ENCODE results near the gene NAXE. TPM values are rescaled to one million over a fixed set of nuclear protein-coding genes. Genes with fewer than 3 reads are reported as not detected.
A peak's percentile ranks its signal among the peaks of the same experiment; 100 is the strongest.
"Not testable (repeated sequence)": the region's sequence is repeated elsewhere in the genome, so short reads cannot be mapped to it uniquely, and the experiment has no call there.

The NAXE gene
- total RNA-seq, 1 experiment from 2014 or later, result 212 TPM

DNA sequence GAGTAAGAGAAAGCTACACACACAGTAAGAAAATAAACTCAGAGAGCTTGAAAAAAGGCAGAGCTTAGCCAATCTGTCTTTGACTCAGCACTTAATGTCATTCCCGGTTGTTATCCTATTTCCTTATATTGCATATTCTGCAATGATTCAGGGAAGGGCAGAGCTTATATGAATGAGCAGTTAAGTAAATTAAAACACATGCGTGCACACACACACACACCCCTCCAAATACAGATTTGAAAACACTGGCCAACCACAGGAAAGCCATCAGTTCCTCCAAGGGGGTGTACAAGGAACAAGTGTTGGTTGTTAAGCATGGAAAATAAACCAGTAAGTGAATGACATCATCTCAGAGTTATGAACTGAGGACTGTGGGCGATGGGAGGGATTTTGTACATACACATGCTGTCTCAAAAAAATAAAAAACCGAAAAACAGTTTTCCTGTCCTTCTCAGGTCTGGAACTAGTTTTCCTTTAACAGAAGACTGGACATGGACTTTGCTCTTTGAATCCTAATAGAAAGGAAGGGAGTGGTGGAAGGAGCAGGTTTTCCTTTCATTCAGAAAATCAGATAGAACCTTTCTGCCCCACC is 20.2 kb upstream of the NAXE start:
- peak; percentile 78 for DNase-seq (ENCODE audit: low spot score)

DNA sequence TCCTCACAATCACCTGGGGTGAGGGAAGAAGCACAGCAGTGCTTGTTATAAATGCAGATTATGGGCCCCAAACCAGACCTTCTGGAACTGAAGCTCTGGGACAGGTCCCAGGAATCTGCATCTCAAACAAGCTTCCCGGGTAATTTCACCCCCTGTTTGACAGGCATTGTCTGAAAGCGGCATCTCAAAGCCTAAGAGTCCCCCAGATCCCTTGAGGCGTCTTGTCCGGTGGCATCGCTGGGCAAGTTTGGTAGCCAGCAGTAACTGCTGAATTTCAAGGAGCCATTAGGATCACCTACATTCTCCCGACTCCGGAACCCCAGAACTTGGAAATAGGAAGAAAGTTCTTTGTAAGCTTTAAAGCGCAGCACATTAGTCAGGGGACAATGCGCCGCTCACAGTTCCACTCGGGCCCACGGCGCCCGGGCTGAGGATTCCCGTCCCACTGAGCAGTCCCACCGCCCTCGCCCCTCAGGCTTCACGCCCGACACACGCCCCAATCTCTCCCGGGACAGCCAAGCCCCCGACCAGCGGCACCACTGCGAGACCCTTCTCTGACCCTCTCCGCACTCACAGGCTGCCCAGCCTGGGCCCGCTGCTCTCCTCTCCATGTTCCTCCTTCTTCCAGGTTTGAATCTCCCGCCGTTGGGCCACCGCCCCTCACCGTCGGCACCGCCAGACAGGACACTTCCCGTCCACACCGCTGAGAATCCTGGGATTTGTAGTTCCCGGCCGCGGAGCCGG is 19.5 kb upstream of the NAXE start, which contains the start of gene IQGAP3:
IQGAP3 (minus strand) TSS at position 647 of the 744 bp plus-strand sequence; CDS start at position 611, 36 bp downstream.
- peak; percentile 74 for DNase-seq (ENCODE audit: low spot score)

DNA sequence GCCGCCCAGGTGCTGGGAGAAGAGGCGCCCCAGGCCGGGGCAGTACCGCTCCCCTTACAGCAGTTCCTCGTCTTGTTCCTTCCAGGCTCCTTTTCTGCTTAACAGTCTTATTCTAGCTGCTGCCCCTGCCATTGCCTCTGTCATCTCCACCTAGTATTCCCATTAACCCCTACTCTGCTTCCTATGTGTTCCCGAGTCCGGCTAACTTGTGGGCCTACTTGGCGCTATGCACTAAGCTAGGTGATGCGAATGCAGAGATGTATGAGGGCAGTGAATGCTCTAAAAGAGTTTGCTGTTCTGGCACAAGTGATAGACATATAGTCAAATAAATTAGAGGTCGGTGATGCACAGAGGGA is 18.9 kb upstream of the NAXE start:
- no peak for DNase-seq (ENCODE audit: low spot score)

DNA sequence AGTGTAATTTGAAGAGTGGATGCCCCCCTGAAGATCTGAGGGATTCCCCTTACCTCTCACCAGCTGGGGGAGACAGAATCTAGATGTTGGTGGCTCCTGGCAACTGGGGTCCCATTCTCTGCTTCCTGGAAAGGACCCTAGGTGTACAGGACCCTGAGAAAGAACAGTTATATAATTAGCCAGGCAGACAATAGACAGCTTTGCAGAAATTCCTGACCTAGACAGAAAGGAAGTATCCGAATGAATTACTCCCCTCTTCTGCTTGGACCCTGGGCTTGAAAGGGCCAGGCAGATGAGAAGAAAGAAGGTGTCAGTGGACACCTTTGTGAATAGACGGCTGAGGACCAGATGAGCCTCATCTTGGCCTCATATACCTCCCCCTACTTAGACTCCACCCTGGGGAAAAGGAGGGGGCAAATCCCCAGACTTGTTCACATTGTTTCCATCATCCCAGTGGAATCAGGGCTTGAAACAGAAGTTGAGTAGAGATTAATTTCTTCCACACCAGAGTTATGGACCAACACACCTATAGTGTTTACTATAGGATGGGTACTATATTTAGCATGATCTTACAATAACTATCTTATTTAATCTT is 17.4 kb upstream of the NAXE start:
- no peak for DNase-seq (ENCODE audit: low spot score)

DNA sequence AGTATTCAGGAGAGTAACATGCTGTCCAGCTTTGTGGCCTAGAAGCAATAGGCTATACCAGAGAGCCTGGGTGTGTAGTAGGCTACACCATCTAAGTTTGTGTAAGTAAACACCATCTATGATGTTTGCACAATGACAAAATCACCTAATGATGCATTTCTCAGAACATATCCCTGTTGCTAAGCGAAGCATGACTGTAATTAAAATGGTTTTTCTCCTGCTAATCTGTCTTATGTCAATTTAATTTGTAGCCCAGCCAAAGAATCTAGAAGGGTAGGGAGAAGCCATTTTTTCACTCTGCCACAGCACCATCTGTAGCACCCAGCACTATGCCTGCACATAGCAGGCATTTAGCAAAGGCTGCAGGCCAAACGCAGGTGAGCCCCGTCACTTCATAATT is 14.0 kb upstream of the NAXE start:
- DNase-seq (ENCODE audit: low spot score), result no peak

DNA sequence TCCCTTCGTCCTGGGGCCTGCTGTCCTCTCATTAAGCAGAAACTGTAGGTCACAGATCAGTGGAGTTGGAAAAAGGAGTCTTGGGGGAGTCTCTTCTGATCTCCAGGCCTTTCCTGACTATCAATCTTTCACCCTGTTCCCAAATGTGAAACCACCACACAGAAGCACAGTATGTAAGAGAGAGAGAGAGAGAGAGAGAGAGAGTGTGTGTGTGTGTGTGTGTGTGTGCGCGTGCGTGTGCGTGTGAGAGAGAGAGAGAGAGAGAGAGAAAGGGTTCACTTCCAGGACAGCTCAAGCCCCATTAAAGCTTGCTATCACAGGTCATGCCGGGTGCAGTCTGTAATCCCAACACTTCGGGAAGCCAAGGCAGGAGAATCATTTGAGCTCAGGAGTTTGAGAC is 13.5 kb upstream of the NAXE start:
- DNase-seq (ENCODE audit: low spot score), result no peak

DNA sequence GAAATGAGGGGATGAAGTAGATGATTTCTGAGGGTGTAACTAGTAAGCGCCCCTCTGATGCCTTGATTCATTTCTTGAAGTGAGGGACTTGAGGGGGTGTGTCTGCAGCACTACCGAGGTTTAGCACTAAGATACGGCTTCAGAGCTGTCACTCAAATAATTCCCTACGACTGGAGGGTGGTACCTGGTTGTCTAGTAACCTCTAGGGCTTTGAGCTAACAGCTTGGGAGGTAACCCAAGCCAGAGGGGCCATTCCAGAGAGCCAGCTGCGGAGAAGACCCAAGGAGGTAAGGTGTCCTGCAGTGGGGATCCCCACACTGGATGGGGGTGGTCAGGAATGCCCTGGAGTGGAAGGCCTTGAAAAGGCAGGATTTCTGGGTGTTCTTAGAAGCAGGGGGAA is 12.1 kb upstream of the NAXE start, which contains the start of gene TTC24:
TTC24 (plus strand) TSS at position 252 of the 400 bp plus-strand sequence. CDS start 1,642 bp downstream, outside the sequence.
- DNase-seq (ENCODE audit: low spot score), result no peak

DNA sequence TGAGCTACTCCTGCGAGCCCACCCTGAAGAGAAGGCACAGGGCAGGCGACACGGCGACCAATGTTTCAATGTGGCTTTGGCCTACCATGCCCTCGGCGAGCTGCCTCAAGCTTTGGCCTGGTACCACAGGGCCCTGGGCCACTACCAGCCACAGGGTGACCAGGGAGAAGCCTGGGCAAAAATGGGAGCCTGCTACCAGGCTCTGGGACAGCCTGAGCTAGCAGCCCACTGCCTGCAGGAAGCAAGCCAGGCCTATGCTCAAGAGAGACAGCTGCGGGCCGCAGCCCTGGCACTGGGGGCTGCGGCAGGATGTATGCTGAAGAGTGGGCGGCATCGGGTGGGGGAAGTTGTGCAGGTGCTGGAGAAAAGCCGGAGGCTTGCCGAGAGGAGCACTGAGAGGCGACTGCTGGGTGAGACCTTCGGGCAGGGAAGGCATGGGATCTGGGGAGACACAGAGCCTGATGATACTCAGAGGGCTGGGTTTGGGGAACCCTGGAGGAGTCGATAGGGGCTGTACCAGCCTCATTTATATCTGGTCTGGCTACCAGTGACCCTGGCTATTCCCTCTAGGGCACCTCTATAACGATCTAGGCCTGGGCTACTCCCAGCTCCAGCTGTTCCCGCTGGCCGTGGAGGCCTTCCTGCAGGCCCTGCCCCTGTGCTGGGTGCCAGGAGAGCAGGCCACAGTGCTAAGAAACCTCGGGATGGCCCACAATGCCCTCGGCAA is 9.8 kb upstream of the NAXE start:
- no peak for DNase-seq (ENCODE audit: low spot score)

DNA sequence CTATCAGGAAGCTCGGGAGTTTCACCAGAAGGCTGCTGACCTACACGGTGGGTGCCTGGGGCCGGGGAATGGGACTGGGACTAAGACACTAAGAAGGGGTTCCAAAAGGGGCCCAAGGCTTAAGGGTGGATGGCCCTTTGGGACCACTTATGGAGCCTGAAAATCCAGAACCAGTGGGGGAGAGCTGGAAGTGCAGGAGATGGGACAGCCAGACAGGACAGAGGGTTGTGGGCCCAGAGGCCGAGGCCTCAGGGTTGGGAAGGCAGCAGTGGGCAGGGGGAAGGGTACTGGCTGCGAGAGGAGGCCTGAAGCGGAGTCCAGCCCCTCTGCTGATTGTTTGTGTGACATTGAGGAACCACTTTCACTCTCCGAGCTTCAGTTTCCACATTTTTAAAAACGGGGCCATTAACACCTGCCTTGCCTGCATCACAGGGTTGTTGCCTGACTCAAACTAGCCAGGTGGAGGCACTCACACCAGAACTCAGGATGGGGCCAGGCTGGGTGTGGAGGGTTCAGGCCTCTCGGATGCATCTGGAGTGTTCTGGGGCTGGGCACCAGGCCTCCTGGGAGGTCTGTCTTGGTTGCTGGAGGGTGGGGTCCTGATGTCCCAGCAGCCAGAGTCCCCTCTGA is 9.1 kb upstream of the NAXE start:
- DNase-seq (ENCODE audit: low spot score), result no peak

DNA sequence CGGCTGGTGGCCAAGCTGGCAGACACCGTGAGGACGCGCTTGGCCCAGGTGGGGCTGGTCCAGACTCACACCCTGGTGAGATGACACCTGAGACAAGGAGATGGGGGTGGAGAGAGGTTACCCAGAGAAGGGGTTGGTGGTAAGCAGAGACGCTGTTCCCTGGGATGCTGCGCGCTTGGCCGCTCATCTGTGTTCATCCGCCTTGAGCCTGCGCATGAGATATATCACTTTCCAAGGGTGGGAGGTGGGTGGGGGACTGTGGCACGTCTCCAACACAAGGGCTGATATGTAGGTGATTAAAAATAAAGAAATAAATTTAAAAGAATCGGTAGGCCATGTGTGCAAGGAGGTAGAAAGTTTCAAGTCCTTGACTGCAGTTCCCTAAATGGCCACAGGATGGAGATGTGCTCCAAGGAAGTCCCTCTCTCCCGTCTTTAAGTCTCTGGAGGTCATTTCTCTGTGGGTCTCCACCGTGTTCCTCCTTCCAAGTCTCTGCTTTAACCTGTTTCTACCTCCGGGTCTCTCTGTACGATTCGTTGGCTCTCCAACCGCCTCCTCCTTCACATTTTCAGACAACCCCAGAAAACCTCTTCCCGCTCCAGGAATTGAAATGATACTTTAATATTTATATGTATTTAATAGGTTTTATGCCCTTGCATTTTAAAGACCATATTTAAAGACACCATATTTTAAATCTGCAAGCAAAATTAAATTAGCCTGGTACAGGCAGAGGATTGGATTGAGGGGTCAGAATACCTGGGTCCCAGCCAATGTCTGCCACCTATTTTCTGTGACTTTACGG is 7.6 kb upstream of the NAXE start:
- peak; percentile 74 for DNase-seq (ENCODE audit: low spot score)

DNA sequence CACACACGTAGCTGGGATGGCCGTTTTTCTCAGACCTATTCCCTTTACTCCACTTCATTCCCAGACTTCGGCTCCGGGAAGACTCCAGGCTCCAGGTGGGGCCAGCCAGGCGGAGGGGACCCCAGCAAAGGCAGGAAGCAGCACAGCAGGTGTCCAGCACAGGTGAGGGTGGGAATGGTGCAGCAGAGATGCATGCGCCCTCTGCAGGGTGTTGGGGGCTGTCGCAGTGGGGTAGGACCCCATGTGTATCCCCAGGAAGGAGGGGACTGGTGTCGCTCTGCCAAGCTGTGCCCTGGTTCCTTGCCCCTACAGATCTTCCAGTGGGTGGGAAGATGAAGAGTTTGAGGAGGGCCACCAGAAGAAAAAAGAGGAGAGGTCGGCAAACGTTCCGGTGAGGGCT is 6.8 kb upstream of the NAXE start:
- DNase-seq (ENCODE audit: low spot score), result no peak

DNA sequence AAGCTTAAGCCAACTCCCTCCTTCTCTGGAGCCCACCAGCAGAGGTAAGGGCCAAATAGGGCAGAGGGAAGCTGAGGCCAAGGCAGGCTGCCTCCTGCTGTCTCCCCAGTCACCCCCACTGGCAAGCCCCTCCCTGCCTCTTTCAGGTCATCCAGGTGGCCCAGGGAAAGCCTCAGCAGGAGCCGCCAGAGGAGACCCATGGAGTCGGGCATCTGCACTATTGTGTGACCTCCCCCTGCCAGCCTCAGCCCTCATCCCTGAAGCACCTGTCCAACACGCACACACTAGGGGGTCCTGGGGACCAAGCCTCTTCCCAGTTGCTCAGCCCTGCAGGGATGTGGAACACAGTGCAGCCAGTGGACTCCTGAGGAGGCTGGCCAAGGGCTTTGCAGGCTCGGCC is 5.3 kb upstream of the NAXE start:
- DNase-seq (ENCODE audit: low spot score), result no peak

DNA sequence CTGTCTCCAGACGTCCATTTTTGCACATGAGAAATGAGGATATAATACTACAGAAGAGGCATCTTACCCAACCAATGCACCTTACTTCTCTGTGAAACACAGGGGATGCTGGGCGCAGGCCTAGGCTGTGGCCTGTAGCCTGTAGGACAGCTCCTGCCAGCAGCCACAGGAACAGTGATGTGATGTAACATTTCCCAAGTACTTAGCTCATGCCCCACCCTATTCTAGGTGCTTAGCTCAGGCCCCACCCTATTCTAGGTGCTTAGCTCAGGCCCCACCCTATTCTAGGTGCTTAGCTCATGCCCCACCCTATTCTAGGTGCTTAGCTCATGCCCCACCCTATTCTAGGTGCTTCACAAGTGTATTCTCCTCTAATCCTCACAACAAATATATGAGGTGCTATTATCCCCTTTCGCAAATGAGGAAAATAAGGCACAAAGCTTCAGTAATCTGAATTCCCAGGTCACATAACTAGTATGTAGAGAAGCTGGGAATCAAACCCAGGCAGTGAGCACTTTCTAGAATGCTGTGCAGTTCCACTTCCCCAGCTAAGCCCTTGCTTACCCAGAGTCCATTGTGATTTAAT is 4.6 kb upstream of the NAXE start:
- DNase-seq (ENCODE audit: low spot score), result no peak

DNA sequence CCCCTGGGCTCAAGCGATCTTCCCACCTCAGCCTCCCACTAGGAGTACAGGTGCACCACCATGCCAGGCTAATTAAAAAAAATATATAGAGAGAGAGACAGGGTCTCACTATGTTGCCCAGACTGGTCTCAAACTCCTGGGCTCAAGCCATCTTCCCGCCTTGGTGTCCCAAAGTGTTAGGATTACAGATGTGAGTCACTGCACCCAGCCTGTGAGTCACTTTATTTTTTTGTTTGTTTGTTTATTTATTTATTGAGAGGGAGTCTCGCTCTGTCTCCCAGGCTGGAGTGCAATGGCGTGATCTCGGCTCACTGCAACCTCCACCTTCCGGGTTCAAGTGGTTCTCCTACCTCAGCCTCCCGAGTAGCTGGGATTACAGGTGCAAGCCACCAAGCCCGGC is 3.6 kb upstream of the NAXE start:
- not testable (repeated sequence) for DNase-seq (ENCODE audit: low spot score)

DNA sequence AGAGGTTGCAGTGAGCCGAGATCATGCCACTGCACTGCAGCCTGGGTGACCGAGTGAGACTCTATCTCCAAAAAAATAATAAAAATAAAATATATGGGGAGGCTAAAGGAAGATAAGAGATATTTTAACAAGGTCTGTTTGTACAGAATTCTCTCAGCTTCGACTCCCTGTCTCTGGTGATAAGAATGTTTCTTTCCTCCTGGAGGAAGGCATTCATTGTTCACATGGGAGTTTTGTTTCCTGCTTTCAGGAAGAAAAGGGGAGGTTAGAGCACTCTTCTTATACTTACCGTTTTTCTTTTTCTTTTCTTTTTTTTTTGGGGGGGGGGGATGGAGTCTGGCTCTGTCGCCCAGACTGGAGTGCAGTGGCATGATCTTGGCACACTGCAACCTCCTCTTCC is 2.0 kb upstream of the NAXE start:
- no peak for DNase-seq (ENCODE audit: low spot score)

DNA sequence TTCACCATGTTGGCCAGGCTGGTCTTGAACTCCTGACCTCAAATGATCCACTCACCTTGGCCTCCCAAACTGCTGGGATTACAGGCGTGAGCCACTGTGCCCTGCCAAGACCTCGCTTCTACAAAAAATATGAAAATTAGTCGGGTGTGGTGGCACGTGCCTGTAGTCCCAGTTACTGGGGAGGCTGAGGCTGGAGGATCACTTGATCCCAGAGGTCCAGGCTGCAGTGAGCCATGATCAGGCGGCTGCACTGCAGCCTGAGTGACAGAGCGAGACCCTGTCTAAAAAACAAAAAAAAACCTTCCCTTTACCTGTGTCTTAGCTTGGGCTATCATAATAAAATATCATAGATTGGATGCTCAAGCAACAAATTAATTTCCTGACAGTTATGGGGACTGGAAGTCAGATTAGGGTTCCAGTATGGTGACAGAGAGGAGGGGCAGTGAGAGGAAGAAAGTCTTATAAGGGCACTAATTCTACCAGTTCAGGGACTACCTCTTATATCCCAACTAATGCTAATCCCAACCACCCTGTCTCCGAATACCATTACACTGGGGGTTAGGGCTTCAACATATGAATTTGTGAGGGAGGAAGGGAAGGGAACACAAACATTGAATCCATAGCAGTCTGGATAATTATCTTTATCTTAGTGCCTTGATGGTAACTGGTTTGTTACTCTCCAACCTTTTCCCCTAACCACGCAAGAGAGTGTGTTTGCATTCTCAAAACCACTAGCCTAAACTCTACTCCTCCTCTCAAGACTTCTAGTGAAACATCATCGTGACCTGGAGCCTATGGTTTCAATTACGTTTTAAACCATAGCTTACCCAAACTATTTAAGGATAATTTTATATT is 1.0 kb upstream of the NAXE start:
- DNase-seq (ENCODE audit: low spot score), result no peak

DNA sequence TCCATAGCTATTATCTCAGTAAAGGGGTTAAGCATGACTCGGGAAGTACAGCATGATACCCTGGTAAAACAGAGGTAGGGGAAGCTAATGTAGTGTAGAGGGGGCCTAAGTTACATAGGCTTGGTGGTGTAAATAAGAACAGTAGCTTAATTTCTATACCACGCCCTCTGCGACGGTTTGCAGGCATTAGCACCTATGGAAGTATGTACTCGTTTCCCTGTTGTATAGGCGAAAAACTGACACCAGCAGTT is 470 bp upstream of the NAXE start:
- no peak for DNase-seq (ENCODE audit: low spot score)

DNA sequence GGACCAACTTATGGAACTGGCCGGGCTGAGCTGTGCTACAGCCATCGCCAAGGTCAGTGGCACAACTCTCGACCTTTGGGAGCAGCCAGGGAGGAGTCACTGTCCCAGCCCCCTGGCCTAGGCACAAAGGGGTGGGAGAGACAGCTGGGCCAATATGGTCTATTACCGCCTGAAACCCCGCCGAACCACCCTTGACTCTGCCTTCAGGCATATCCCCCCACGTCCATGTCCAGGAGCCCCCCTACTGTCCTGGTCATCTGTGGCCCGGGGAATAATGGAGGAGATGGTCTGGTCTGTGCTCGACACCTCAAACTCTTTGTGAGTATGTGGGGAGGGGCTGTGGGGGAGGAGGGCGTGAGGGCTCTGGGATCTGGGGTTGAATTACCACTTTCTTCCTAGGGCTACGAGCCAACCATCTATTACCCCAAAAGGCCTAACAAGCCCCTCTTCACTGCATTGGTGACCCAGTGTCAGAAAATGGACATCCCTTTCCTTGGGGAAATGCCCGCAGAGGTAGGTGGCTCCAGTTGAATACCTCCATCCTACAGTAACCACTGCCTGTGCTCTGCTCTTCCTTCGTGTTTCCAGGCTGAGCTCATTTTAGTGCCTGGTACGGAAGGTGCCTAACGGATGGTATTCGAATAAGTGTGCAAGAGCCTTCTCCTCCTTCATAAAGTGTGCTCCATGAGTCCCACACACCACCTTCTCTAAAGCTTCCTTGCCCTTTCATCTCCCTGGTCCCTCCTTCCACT is 758 bp downstream of the NAXE start:
- no peak for DNase-seq (ENCODE audit: low spot score)

DNA sequence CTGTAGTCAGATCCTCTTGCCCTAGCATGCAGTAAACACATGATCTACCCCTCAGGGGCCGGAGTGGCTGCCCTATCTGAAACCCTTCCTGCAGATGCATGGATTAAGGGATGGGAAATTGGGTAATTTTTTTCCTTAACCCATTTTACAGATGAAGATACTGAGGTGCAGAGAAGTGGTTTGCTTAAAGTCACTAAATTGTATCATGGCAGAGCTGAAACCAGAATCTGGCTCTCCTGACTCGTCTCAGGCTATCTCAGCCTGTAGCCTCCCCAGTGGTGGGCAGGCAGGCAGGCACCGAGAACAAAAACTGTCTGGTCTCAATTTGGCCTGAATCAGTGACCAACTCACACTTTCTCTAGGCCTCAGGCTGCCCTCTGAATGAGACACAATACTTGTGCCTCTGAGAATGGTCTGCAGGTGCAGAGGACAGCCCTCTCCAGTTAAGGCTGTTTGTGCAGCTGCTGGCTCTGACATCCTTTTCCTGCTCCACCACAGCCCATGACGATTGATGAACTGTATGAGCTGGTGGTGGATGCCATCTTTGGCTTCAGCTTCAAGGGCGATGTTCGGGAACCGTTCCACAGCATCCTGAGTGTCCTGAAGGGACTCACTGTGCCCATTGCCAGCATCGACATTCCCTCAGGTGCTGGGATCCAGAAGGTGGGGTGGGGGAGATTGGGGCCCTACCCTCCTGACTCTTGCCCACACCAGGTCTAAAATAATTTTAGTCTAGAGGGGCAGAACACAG is 1.5 kb downstream of the NAXE start:
- DNase-seq (ENCODE audit: low spot score), result no peak

Measured in H4 (cell line).